Mucosa of stomach (tissue), 1 donor: ENCODE results near the gene YY1.

Experiments
- H3K27me3 ChIP-seq: one replicate; pipeline ENCODE4 v1.7.0; 2013; ENCODE audit warnings: mild to moderate bottlenecking, low read length; ENCODE audit not compliant: control insufficient read depth, insufficient read depth
- H3K36me3 ChIP-seq: one replicate; pipeline ENCODE4 v1.7.0; 2013; ENCODE audit warnings: low read length; ENCODE audit not compliant: control insufficient read depth, insufficient read depth
- H3K4me1 ChIP-seq: one replicate; pipeline ENCODE4 v1.7.0; 2013; ENCODE audit warnings: mild to moderate bottlenecking, low read length; ENCODE audit not compliant: control insufficient read depth, insufficient read depth
- H3K4me3 ChIP-seq: one replicate; pipeline ENCODE4 v1.7.0; 2013; ENCODE audit warnings: low read length
- H3K9ac ChIP-seq: one replicate; pipeline ENCODE4 v1.7.0; 2013; ENCODE audit warnings: mild to moderate bottlenecking, low read length, moderate library complexity
- H3K9me3 ChIP-seq: one replicate; pipeline ENCODE4 v1.7.0; 2013; ENCODE audit warnings: mild to moderate bottlenecking, low read length, moderate library complexity; ENCODE audit not compliant: control insufficient read depth
- donor health status: Pancreatic carcinoma.

YY1 gene

GRCh38 chr14:100332071-100332639 lies 93.2 kb downstream of the YY1 start:
- H3K36me3 ChIP-seq, result no peaks in the 10 kb centered on the region
- H3K4me3 ChIP-seq, result no peak overlapping the region
- H3K9me3 ChIP-seq, result no peaks in the 10 kb centered on the region
- peaks cover 4% of the 10 kb centered on the region for H3K4me1 ChIP-seq
- no peaks in the 10 kb centered on the region for H3K27me3 ChIP-seq
- no peak overlapping the region for H3K9ac ChIP-seq
